Endothelial cell of umbilical vein (primary cell): ENCODE measurements around the gene FAM186B. TPM values are rescaled to one million over a fixed set of nuclear protein-coding genes. Genes with fewer than 3 reads are reported as not detected.

Experiments
- BruUV-seq: library from RNA; stranded (reverse); fragments of 400-500 nt; replicated peaks from 2 replicates; lab custom pipeline; 2021; lab: Mats Ljungman, UMichigan
- CTCF ChIA-PET: fragments of 300-600, 350-600 bp; sonication (Branson Sonifier 250); formaldehyde crosslinking; loops from one replicate; lab custom pipeline; 2021; ENCODE audit warnings: antibody characterized with exemption, inconsistent platforms; lab: Charles Lee
- POLR2A ChIA-PET: fragments of 300-600, 350-600 bp; sonication (Branson Sonifier 250); formaldehyde crosslinking; loops from one replicate; lab custom pipeline; 2021; ENCODE audit warnings: antibody characterized with exemption, inconsistent platforms; lab: Charles Lee
- DNase-seq: peaks from one replicate; pipeline ENCODE4 v3.0.0-alpha.2; 2011; ENCODE audit warnings: low read depth, low spot score
- FAIRE-seq: peaks from 2 replicates; lab custom pipeline; 2011; peaks lifted over from hg19 to GRCh38; lab: Jason Lieb, UNC
- H2AFZ ChIP-seq: 2 replicates; pipeline ENCODE4 v1.6.0; 2012; ENCODE audit warnings: low read depth, low read length, control low read depth, inconsistent platforms
- H3K27ac ChIP-seq: 2 replicates; pipeline ENCODE4 v1.5.1; 2011; ENCODE audit warnings: low read depth, mild to moderate bottlenecking, control low read depth, low read length, moderate library complexity; ENCODE audit not compliant: insufficient read depth
- H3K27me3 ChIP-seq, 2 experiments: 2 replicates each; pipeline versions ENCODE4 v1.6.0 to v1.6.1; 2011; ENCODE audit warnings: low read length in 2 of 2, mixed read lengths in 1 of 2; ENCODE audit not compliant: control insufficient read depth in 2 of 2, insufficient read depth in 2 of 2
- H3K36me3 ChIP-seq, 2 experiments: 2 replicates in 1 of 2; 3 replicates in 1 of 2; pipeline ENCODE4 v1.5.1; 2011; ENCODE audit warnings: low read length in 2 of 2, mild to moderate bottlenecking in 1 of 2, moderate library complexity in 1 of 2; ENCODE audit not compliant: control insufficient read depth in 2 of 2, insufficient read depth in 2 of 2; ENCODE audit errors: extremely low read depth in 1 of 2
- H3K4me1 ChIP-seq: 3 replicates; pipeline ENCODE4 v1.5.1; 2011; ENCODE audit warnings: mild to moderate bottlenecking, low read length; ENCODE audit not compliant: control insufficient read depth, insufficient read depth; ENCODE audit errors: extremely low read depth
- H3K4me2 ChIP-seq: 2 replicates; pipeline ENCODE4 v1.6.1; 2011; ENCODE audit warnings: low read length, control low read depth, mixed read lengths; ENCODE audit not compliant: insufficient read depth
- H3K4me3 ChIP-seq, 3 experiments: fragments of 200-600 bp in 1 of 3; sonication (generic), shearing (Covaris generic) in 1 of 3; replicated peaks in 1 of 3; 2 replicates each; pipeline ENCODE4 v1.5.1; 2011 to 2016; ENCODE audit warnings: control low read depth in 3 of 3, low read length in 3 of 3, mild to moderate bottlenecking in 2 of 3, inconsistent platforms in 1 of 3, low read depth in 1 of 3, moderate library complexity in 1 of 3; ENCODE audit not compliant: insufficient read depth in 1 of 3
- H3K79me2 ChIP-seq: 2 replicates; pipeline ENCODE4 v1.6.0; 2012; ENCODE audit warnings: low read length, inconsistent platforms; ENCODE audit not compliant: control insufficient read depth, insufficient read depth
- H3K9ac ChIP-seq: replicated peaks from 2 replicates; pipeline ENCODE3; 2011; ENCODE audit warnings: low read length, control low read depth; ENCODE audit not compliant: insufficient read depth; ENCODE audit errors: extremely low read depth
- H3K9me1 ChIP-seq: replicated peaks from 3 replicates; pipeline ENCODE4 v1.6.0; 2011; ENCODE audit warnings: mild to moderate bottlenecking, low read length; ENCODE audit not compliant: control insufficient read depth, insufficient read depth; ENCODE audit errors: extremely low read depth
- H3K9me3 ChIP-seq: replicated peaks from 2 replicates; pipeline ENCODE4 v1.5.1; 2012; ENCODE audit warnings: low read length, inconsistent platforms; ENCODE audit not compliant: control insufficient read depth, insufficient read depth
- H4K20me1 ChIP-seq: replicated peaks from 2 replicates; pipeline ENCODE3; 2011; ENCODE audit warnings: mild to moderate bottlenecking, low read length; ENCODE audit not compliant: control insufficient read depth, insufficient read depth; ENCODE audit errors: extremely low read depth
- EZH2 ChIP-seq: IDR thresholded peaks from 2 replicates; pipeline ENCODE4 v1.6.1; 2012; ENCODE audit warnings: borderline replicate concordance, low read depth, mild to moderate bottlenecking, moderate library complexity, low read length, inconsistent platforms; ENCODE audit not compliant: severe bottlenecking
- FOS ChIP-seq: IDR thresholded peaks from 2 replicates; pipeline ENCODE4 v1.6.1; 2011; ENCODE audit warnings: mild to moderate bottlenecking, low read length, moderate library complexity, borderline replicate concordance; ENCODE audit not compliant: insufficient read depth
- GATA2 ChIP-seq: IDR thresholded peaks from 2 replicates; pipeline ENCODE4 v1.7.0; 2011; ENCODE audit warnings: low read depth, mild to moderate bottlenecking, moderate library complexity, mixed read lengths, low read length; ENCODE audit not compliant: insufficient read length, insufficient read depth
- JUN ChIP-seq: IDR thresholded peaks from 2 replicates; pipeline ENCODE4 v1.6.1; 2011; ENCODE audit warnings: borderline replicate concordance, low read depth; ENCODE audit not compliant: insufficient read length, insufficient read depth
- MYC ChIP-seq: IDR thresholded peaks from one replicate; pipeline ENCODE4 v1.6.1; 2011; ENCODE audit warnings: mild to moderate bottlenecking, low read depth, low read length
- POLR2A ChIP-seq: IDR thresholded peaks from 2 replicates; pipeline ENCODE4 v1.6.1; 2012; ENCODE audit warnings: low read depth, mild to moderate bottlenecking, control low read depth, low read length
- POLR2AphosphoS5 ChIP-seq: IDR thresholded peaks from 2 replicates; pipeline ENCODE4 v1.6.1; 2012; ENCODE audit warnings: low read depth, mild to moderate bottlenecking, control low read depth, low read length, moderate library complexity; ENCODE audit not compliant: insufficient read depth
- dilution Hi-C: fragments of 300-500 bp; cut with MboI; formaldehyde crosslinking; loops from one replicate; pipeline ENCODE4 v1.15.0; 2019; ENCODE audit warnings: low sequenced_read_pairs; ENCODE audit not compliant: extremely low pct_ligation_motif_present
- intact Hi-C: fragments of 100-400 bp; cut with micrococcal nuclease; formaldehyde crosslinking; loops from one replicate; pipeline ENCODE4 v1.10.0; 2022
- polyA plus RNA-seq, 4 experiments: library from polyadenylated mRNA; depleted of rRNA in 3 of 4; stranded (reverse) in 3 of 4; unstranded in 1 of 4; fragments of >200 nt; gene quantifications; 2 replicates each; pipeline versions ENCODE4 v1.2.1 to v1.2.3, GENCODE V29; 2011 to 2012; ENCODE audit warnings: missing spikeins in 1 of 4
- total RNA-seq: library from RNA; stranded (reverse); gene quantifications from 2 replicates; pipeline ENCODE4 v1.2.3, GENCODE V29; 2021
- TF ChIP-seq, protein P1 (sequence below), 2 donors: IDR thresholded peaks; 1 replicate in 1 of 2; 2 replicates in 1 of 2; pipeline ENCODE4 v1.5.1; 2011; ENCODE audit warnings: low read length in 2 of 2, mild to moderate bottlenecking in 2 of 2, moderate library complexity in 2 of 2, control low read depth in 1 of 2, inconsistent platforms in 1 of 2, low read depth in 1 of 2; ENCODE audit not compliant: insufficient read depth in 1 of 2; ENCODE audit errors: extremely low read depth in 1 of 2
- TF ChIP-seq, protein P2 (sequence below): IDR thresholded peaks from 2 replicates; pipeline ENCODE4 v1.6.1; 2011; ENCODE audit not compliant: insufficient read depth, insufficient read length

The FAM186B gene
- total and polyA plus RNA-seq, 2 donors (not counting 3 experiments of a cell fraction or from before 2014, with no cell fraction given), result 0.10 to 0.33 TPM

DNA sequence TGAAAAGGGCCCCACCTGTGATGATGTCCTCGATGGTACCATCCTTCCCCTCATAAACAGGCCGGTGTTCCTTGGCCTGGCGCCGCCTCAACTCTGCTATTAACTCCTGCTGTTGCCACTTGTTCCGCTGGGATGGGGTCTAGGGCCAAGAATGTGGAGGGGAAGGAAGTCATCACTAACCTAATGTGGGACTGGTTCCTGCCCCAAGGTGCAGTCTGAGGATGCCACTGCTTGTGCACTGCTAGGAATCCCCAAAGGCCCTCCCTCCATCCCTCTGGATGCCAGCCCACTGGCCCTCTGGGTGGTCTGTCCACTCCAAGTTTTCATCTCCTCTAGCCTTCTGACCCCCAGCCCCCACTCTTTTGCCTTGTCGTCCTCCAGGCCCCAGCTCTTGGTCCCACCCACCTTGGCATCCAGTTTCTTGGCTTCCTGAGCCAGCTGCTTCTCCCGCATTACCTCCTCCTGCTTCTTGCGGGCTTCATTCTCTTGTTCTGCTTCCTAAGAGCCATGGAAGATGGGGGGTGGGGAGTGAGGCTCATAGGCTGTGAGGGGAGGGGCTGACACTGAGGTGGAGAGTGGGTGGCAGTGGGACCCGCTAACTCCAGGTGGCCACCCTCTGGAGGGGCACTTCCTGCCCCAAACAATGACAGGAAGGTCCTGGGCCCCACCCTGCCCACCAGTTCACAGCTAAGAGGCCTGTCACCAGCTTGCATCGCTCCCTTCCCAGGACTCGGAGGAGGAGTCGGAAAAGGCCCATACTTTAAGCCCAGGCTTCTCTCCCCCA, 41.6 kb upstream of the FAM186B start:
- dilution Hi-C loops (no loop called here), intact Hi-C loops (loop anchor here (1.0 kb wide), 3 partner anchors 8 to 26 kb away; no protein-coding TSS in a partner anchor)
- TF ChIP-seq, protein P1, sequence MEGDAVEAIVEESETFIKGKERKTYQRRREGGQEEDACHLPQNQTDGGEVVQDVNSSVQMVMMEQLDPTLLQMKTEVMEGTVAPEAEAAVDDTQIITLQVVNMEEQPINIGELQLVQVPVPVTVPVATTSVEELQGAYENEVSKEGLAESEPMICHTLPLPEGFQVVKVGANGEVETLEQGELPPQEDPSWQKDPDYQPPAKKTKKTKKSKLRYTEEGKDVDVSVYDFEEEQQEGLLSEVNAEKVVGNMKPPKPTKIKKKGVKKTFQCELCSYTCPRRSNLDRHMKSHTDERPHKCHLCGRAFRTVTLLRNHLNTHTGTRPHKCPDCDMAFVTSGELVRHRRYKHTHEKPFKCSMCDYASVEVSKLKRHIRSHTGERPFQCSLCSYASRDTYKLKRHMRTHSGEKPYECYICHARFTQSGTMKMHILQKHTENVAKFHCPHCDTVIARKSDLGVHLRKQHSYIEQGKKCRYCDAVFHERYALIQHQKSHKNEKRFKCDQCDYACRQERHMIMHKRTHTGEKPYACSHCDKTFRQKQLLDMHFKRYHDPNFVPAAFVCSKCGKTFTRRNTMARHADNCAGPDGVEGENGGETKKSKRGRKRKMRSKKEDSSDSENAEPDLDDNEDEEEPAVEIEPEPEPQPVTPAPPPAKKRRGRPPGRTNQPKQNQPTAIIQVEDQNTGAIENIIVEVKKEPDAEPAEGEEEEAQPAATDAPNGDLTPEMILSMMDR (IDR thresholded peaks at IDR 0.05; ENCODE audit: extremely low read depth in 1 of 2, insufficient read depth in 1 of 2, low read depth in 1 of 2, low read length in 2 of 2), result no peak
- TF ChIP-seq POLR2AphosphoS5, result no peak
- no peak for TF ChIP-seq EZH2
- no peak for TF ChIP-seq FOS
- TF ChIP-seq, protein P2, sequence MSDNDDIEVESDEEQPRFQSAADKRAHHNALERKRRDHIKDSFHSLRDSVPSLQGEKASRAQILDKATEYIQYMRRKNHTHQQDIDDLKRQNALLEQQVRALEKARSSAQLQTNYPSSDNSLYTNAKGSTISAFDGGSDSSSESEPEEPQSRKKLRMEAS, result no peak
- TF ChIP-seq GATA2, result no peak
- TF ChIP-seq POLR2A, result no peak
- no peak for TF ChIP-seq MYC
- no peak for TF ChIP-seq JUN
- Histone ChIP-seq H3K4me3 (no peak overlapping the region), H3K9me1 (no peaks in the 10 kb centered on the region), H3K36me3 (peaks cover 38 to 69% of the 10 kb centered on the region in 2 experiments), H2AFZ (no peak overlapping the region), H3K27ac (peak overlapping the region; percentile 81), H3K79me2 (no peaks in the 10 kb centered on the region), H4K20me1 (no peaks in the 10 kb centered on the region), H3K27me3 (no peaks in the 10 kb centered on the region), H3K4me2 (peak overlapping the region; percentile 56), H3K4me1 (peaks cover 31% of the 10 kb centered on the region), H3K9ac (peak overlapping the region; percentile 28), H3K9me3 (no peaks in the 10 kb centered on the region)
- BruUV-seq, result no TSS peak
- peak; percentile 68 for FAIRE-seq
- ChIA-PET CTCF (interaction anchor here (0.8 to 3.2 kb wide), 16 partner anchors 9 to 299 kb away, joined by 3 to 47 read pairs (median 6); partner anchors contain the start of genes FMNL3, PRPF40B and TMBIM6), POLR2A (interaction anchor here (1.0 to 2.6 kb wide), 4 partner anchors 9 to 59 kb away, joined by 3 to 21 read pairs (median 8); partner anchors contain the start of gene FMNL3)
- DNase-seq, result peak; percentile 43
